ENCODE results near the gene NMU. TPM values are rescaled to one million over a fixed set of nuclear protein-coding genes. Genes with fewer than 3 reads are reported as not detected.

The NMU gene
- total and polyA plus RNA-seq, 2 experiments from 2014 or later = not detected

DNA sequence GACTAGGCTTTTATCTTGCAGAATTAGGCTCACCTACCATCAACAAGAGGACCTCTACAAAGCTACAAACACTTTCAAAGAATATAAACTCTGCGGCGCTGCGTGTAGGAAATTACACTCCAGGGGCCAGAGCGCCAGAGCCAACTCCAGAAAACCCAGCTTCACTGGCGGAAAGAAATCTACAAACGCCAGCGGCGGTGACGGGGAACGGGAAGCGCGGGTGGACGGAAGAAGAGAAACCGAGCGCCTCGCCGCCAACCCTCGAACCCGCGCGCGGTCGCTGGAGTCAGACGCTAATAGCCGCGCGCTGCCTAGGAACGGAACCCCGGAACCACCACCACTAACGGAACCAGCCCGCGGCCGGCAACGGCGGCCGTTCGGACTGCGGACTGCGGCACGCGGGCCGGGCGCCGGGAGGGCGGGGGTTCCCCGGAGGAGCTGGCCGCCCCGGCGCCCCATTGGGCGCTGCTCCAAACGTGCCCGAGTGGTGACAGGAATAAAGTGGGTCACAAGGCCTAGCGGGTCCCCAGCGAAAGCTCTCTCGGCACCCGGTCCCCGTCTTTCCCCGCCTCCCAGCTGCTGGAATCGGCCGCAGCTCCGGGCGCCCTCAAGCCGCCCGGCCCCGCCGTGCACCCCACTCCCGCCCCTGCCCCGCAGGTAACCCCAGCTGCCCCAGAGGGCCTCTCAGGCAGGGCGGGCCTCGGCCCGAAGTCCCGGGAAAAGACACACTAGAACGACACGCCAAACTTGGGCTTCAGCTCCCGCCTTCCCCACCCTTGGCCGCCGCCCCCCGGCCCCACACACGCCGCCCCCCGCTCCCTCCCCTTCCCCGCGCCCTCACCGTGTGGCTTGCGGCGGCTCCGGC, 90.2 kb downstream of the NMU start:
- WGBS, 2 experiments (ENCODE audit: low coverage in 1 of 2, low lambda C conversion rate in 2 of 2, missing lambda C conversion rate in 2 of 2) = 1% methylated on average over 51 to 85 of the region's 87 CpGs
- Histone ChIP-seq H3K4me2 (ENCODE audit: unreplicated experiment) (peak overlapping the region; percentile 95), H3K4me1 (ENCODE audit: insufficient read depth) (peaks cover 47% of the 10 kb centered on the region), H3K27ac (peak overlapping the region; percentile 89), H3F3A (ENCODE audit: insufficient read depth) (peaks cover 63% of the 10 kb centered on the region), H3K27me3 (replicated peaks; ENCODE audit: insufficient read depth) (no peaks in the 10 kb centered on the region), H3K9me3 (ENCODE audit: low read depth) (no peaks in the 10 kb centered on the region), H2AFZ (peak overlapping the region; percentile 83), H3K79me2 (ENCODE audit: insufficient read depth) (peaks cover 52% of the 10 kb centered on the region), H3K9ac (peak overlapping the region; percentile 89), H3K4me3 (peak overlapping the region; percentile 82), H3K36me3 (ENCODE audit: low read depth) (no peaks in the 10 kb centered on the region), H4K20me1 (ENCODE audit: insufficient read depth) (no peaks in the 10 kb centered on the region), H3K9me2 (ENCODE audit: insufficient read depth) (no peaks in the 10 kb centered on the region)
- DNase-seq = peak; percentile 88
- in situ Hi-C loops (cut with MboI) = no loop called here
- TF ChIP-seq EZH2phosphoT487 (IDR thresholded peaks at IDR 0.05; ENCODE audit: insufficient read depth, low read depth) (no peak), EZH2 (IDR thresholded peaks at IDR 0.05; ENCODE audit: insufficient read depth, poor library complexity, severe bottlenecking) (no peak)

Other genes starting within 250 kb of the NMU start
- 217 and 271 TPM in 2 replicates for gene TMEM165, start 240.3 kb downstream of the NMU start, total RNA-seq (2014; rRNA removed; shearing (Covaris generic))
- gene TMEM165, start 240.3 kb downstream of the NMU start, polyA plus RNA-seq (2016; fragmentation: Nextera tagmentation; extraction: Ambion mirVana) = 188 and 193 TPM in 2 replicates
- gene CLOCK, start 89.4 kb downstream of the NMU start, total RNA-seq (2014; rRNA removed; shearing (Covaris generic)) = 28.0 and 32.2 TPM in 2 replicates
- 16.2 and 16.5 TPM in 2 replicates for gene CLOCK, start 89.4 kb downstream of the NMU start, polyA plus RNA-seq (2016; fragmentation: Nextera tagmentation; extraction: Ambion mirVana)
- gene PDCL2, start 44.1 kb downstream of the NMU start, total RNA-seq (2014; rRNA removed; shearing (Covaris generic)) = not detected in 2 replicates
- gene PDCL2, start 44.1 kb downstream of the NMU start, polyA plus RNA-seq (2016; fragmentation: Nextera tagmentation; extraction: Ambion mirVana) = not detected in 2 replicates
- not detected in 2 replicates for gene EXOC1L, start 183.5 kb upstream of the NMU start, total RNA-seq (2014; rRNA removed; shearing (Covaris generic))
- not detected in 2 replicates for gene EXOC1L, start 183.5 kb upstream of the NMU start, polyA plus RNA-seq (2016; fragmentation: Nextera tagmentation; extraction: Ambion mirVana)
- gene EXOC1, start 217.3 kb upstream of the NMU start, total RNA-seq (2014; rRNA removed; shearing (Covaris generic)) = 44.7 and 46.9 TPM in 2 replicates
- gene EXOC1, start 217.3 kb upstream of the NMU start, polyA plus RNA-seq (2016; fragmentation: Nextera tagmentation; extraction: Ambion mirVana) = 33.2 and 35.5 TPM in 2 replicates